ENCODE measurements around the gene GRK2. TPM values are rescaled to one million over a fixed set of nuclear protein-coding genes. Genes with fewer than 3 reads are reported as not detected.

GRK2 gene
- total and polyA plus RNA-seq, 2 of the 13 experiments (the other 11 are each of a cell fraction or from before 2014, with no cell fraction given): 31.3 to 42.4 TPM

- TF ChIP-seq, protein P1, sequence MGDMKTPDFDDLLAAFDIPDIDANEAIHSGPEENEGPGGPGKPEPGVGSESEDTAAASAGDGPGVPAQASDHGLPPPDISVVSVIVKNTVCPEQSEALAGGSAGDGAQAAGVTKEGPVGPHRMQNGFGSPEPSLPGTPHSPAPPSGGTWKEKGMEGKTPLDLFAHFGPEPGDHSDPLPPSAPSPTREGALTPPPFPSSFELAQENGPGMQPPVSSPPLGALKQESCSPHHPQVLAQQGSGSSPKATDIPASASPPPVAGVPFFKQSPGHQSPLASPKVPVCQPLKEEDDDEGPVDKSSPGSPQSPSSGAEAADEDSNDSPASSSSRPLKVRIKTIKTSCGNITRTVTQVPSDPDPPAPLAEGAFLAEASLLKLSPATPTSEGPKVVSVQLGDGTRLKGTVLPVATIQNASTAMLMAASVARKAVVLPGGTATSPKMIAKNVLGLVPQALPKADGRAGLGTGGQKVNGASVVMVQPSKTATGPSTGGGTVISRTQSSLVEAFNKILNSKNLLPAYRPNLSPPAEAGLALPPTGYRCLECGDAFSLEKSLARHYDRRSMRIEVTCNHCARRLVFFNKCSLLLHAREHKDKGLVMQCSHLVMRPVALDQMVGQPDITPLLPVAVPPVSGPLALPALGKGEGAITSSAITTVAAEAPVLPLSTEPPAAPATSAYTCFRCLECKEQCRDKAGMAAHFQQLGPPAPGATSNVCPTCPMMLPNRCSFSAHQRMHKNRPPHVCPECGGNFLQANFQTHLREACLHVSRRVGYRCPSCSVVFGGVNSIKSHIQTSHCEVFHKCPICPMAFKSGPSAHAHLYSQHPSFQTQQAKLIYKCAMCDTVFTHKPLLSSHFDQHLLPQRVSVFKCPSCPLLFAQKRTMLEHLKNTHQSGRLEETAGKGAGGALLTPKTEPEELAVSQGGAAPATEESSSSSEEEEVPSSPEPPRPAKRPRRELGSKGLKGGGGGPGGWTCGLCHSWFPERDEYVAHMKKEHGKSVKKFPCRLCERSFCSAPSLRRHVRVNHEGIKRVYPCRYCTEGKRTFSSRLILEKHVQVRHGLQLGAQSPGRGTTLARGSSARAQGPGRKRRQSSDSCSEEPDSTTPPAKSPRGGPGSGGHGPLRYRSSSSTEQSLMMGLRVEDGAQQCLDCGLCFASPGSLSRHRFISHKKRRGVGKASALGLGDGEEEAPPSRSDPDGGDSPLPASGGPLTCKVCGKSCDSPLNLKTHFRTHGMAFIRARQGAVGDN (CRISPR knock-in tag; IDR thresholded peaks at IDR 0.05): peak; percentile 49
- TF ChIP-seq ELF4 (CRISPR knock-in tag; IDR thresholded peaks at IDR 0.05; ENCODE audit: borderline replicate concordance): no peak
- no peak for TF ChIP-seq TFDP1 (CRISPR knock-in tag; IDR thresholded peaks at IDR 0.05; ENCODE audit: borderline replicate concordance)
- TF ChIP-seq ZSCAN25 (CRISPR knock-in tag; IDR thresholded peaks at IDR 0.05): 0 out of 2 replicates have a peak, but pooled peaks have one; percentile 51
- 0 out of 2 replicates have a peak, but pooled peaks have one; percentile 18 for TF ChIP-seq ELF1 (CRISPR knock-in tag; IDR thresholded peaks at IDR 0.05)
- peak; percentile 20; the same call in 1 of the 2 replicates for TF ChIP-seq ZNF501 (CRISPR knock-in tag; IDR thresholded peaks at IDR 0.05)
- 0 out of 4 replicates have a peak, but pooled peaks of 1 of the 2 experiments have one; percentile 36 for TF ChIP-seq KLF16 (CRISPR knock-in tag; IDR thresholded peaks at IDR 0.05)
- TF ChIP-seq NFE2 (CRISPR knock-in tag; IDR thresholded peaks at IDR 0.05): no peak
- TF ChIP-seq ZNF782 (CRISPR knock-in tag; IDR thresholded peaks at IDR 0.05; ENCODE audit: borderline replicate concordance): 0 out of 2 replicates have a peak, but pooled peaks have one; percentile 41
- no peak for TF ChIP-seq ARNT2 (CRISPR knock-in tag; IDR thresholded peaks at IDR 0.05; ENCODE audit: low read depth)
- no peak for TF ChIP-seq ZNF644 (CRISPR knock-in tag; IDR thresholded peaks at IDR 0.05; ENCODE audit: low read depth)
- peak; percentile 12; the same call in 1 of the 2 replicates for TF ChIP-seq SPEN (CRISPR knock-in tag; IDR thresholded peaks at IDR 0.05; ENCODE audit: low read depth)
- TF ChIP-seq CTCF (CRISPR knock-in tag; IDR thresholded peaks at IDR 0.05): 0 out of 2 replicates have a peak, but pooled peaks have one; percentile 16
- TF ChIP-seq ZFP36L2 (CRISPR knock-in tag; IDR thresholded peaks at IDR 0.05): no peak
- TF ChIP-seq SRSF4 (IDR thresholded peaks at IDR 0.05; ENCODE audit: low read depth, low read length, poor library complexity, severe bottlenecking): no peak
- TF ChIP-seq, protein P2, sequence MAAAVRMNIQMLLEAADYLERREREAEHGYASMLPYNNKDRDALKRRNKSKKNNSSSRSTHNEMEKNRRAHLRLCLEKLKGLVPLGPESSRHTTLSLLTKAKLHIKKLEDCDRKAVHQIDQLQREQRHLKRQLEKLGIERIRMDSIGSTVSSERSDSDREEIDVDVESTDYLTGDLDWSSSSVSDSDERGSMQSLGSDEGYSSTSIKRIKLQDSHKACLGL (CRISPR knock-in tag; IDR thresholded peaks at IDR 0.05): no peak
- no peak for TF ChIP-seq ATF7-NPFF (CRISPR knock-in tag; IDR thresholded peaks at IDR 0.05; ENCODE audit: low read depth)
- TF ChIP-seq, protein P3, sequence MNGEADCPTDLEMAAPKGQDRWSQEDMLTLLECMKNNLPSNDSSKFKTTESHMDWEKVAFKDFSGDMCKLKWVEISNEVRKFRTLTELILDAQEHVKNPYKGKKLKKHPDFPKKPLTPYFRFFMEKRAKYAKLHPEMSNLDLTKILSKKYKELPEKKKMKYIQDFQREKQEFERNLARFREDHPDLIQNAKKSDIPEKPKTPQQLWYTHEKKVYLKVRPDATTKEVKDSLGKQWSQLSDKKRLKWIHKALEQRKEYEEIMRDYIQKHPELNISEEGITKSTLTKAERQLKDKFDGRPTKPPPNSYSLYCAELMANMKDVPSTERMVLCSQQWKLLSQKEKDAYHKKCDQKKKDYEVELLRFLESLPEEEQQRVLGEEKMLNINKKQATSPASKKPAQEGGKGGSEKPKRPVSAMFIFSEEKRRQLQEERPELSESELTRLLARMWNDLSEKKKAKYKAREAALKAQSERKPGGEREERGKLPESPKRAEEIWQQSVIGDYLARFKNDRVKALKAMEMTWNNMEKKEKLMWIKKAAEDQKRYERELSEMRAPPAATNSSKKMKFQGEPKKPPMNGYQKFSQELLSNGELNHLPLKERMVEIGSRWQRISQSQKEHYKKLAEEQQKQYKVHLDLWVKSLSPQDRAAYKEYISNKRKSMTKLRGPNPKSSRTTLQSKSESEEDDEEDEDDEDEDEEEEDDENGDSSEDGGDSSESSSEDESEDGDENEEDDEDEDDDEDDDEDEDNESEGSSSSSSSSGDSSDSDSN (CRISPR knock-in tag; IDR thresholded peaks at IDR 0.05): peak; percentile 37; the same call in 1 of the 2 replicates
- 0 out of 2 replicates have a peak, but pooled peaks have one; percentile 62 for TF ChIP-seq ZSCAN21 (CRISPR knock-in tag; IDR thresholded peaks at IDR 0.05; ENCODE audit: borderline replicate concordance)
Measured at GRCh38 chr11:67303835-67304411, 37.6 kb downstream of the GRK2 start (continued).

Measured in HepG2 (cell line).